ENCODE data around the gene GNPDA2. TPM values are rescaled to one million over a fixed set of nuclear protein-coding genes. Genes with fewer than 3 reads are reported as not detected.

The GNPDA2 gene
- total RNA-seq, 1 experiment from 2014 or later: 32.3 TPM

GRCh38 chr4:44679060-44679459 is 47.3 kb downstream of the GNPDA2 start:
- no peak for DNase-seq (ENCODE audit: low read depth)

GRCh38 chr4:44678094-44679041 is 48.0 kb downstream of the GNPDA2 start, which contains the start of gene GUF1:
Gene GUF1 (plus strand): TSS chr4:44678420. CDS start chr4:44678623, 203 bp downstream.
- DNase-seq (ENCODE audit: low read depth): peak; percentile 87

GRCh38 chr4:44675366-44675765 is 51.0 kb downstream of the GNPDA2 start:
- DNase-seq (ENCODE audit: low read depth): no peak

- no peak for DNase-seq (ENCODE audit: low read depth)
These were observed 51.9 kb downstream of the GNPDA2 start for GRCh38 chr4:44674471-44674870.

- no peak for DNase-seq (ENCODE audit: low read depth)
These were observed 54.7 kb downstream of the GNPDA2 start for GRCh38 chr4:44671636-44672035.

GRCh38 chr4:44670506-44671199 is 55.7 kb downstream of the GNPDA2 start:
- peak; percentile 9 for DNase-seq (ENCODE audit: low read depth)

GRCh38 chr4:44668526-44668925 is 57.8 kb downstream of the GNPDA2 start:
- DNase-seq (ENCODE audit: low read depth): no peak

GRCh38 chr4:44663539-44664263 is 62.7 kb downstream of the GNPDA2 start:
- DNase-seq (ENCODE audit: low read depth): no peak

GRCh38 chr4:44662623-44663005 is 63.7 kb downstream of the GNPDA2 start:
- no peak for DNase-seq (ENCODE audit: low read depth)

- DNase-seq (ENCODE audit: low read depth): peak; percentile 4
These were observed 64.3 kb downstream of the GNPDA2 start for GRCh38 chr4:44661940-44662622.

- DNase-seq (ENCODE audit: low read depth): no peak
These were observed 66.0 kb downstream of the GNPDA2 start for GRCh38 chr4:44660396-44660795.

- DNase-seq (ENCODE audit: low read depth): no peak
These were observed 74.4 kb downstream of the GNPDA2 start for GRCh38 chr4:44652002-44652401.

Other genes starting within 250 kb of the GNPDA2 start
- not detected in 2 replicates for gene YIPF7, start 74.9 kb downstream of the GNPDA2 start, total RNA-seq (2014; rRNA removed)
- 17.2 and 21.0 TPM in 2 replicates for gene GUF1, start 48.1 kb downstream of the GNPDA2 start, total RNA-seq (2014; rRNA removed)

Data from LHCN-M2 (cell line).